CD14-positive monocyte (primary cell): Measurements from ENCODE around the gene CSTF1. TPM values are rescaled to one million over a fixed set of nuclear protein-coding genes. Genes with fewer than 3 reads are reported as not detected.

Experiments used
- DNase-seq, 3 donors: peaks; one replicate each; pipeline ENCODE4 v3.0.0-alpha.2; 2011 to 2022
- H2AFZ ChIP-seq: 2 replicates; pipeline ENCODE4 v1.6.0; 2012; ENCODE audit warnings: mild to moderate bottlenecking, low read depth, low read length, inconsistent platforms; ENCODE audit not compliant: insufficient read depth, poor library complexity, severe bottlenecking
- H3K27ac ChIP-seq, 2 donors: 1 replicate in 1 of 2; 2 replicates in 1 of 2; pipeline ENCODE4 v1.5.1; 2012 to 2013; ENCODE audit warnings: low read length in 2 of 2, control low read depth in 1 of 2, inconsistent platforms in 1 of 2, low read depth in 1 of 2, mild to moderate bottlenecking in 1 of 2
- H3K27me3 ChIP-seq, 2 donors: one replicate each; pipeline versions ENCODE4 v1.6.0 to v1.6.1; 2011 to 2013; ENCODE audit warnings: low read length in 2 of 2; ENCODE audit not compliant: control insufficient read depth in 2 of 2, insufficient read depth in 2 of 2
- H3K36me3 ChIP-seq, 2 donors: replicated peaks in 1 of 2; 1 replicate in 1 of 2; 2 replicates in 1 of 2; pipeline versions ENCODE4 v1.5.1 to v1.6.1; 2012 to 2013; ENCODE audit warnings: low read length in 2 of 2, control low read depth in 1 of 2, inconsistent platforms in 1 of 2, mild to moderate bottlenecking in 1 of 2; ENCODE audit not compliant: insufficient read depth in 2 of 2, control insufficient read depth in 1 of 2
- H3K4me1 ChIP-seq, 2 donors: 1 replicate in 1 of 2; 2 replicates in 1 of 2; pipeline versions ENCODE4 v1.5.1 to v1.6.1; 2012 to 2013; ENCODE audit warnings: low read length in 2 of 2, control low read depth in 1 of 2, inconsistent platforms in 1 of 2, mild to moderate bottlenecking in 1 of 2, moderate library complexity in 1 of 2; ENCODE audit not compliant: insufficient read depth in 2 of 2, control insufficient read depth in 1 of 2
- H3K4me2 ChIP-seq: replicated peaks from 2 replicates; pipeline ENCODE3; 2012; ENCODE audit warnings: low read length, moderate library complexity, mild to moderate bottlenecking; ENCODE audit not compliant: poor library complexity, severe bottlenecking; ENCODE audit errors: extremely low read depth
- H3K4me3 ChIP-seq, 3 experiments: fragments of 200-600 bp in 1 of 3; sonication (generic) in 1 of 3; replicated peaks in 1 of 3; 1 replicate in 2 of 3; 2 replicates in 1 of 3; pipeline ENCODE4 v1.5.1; 2011 to 2013; ENCODE audit warnings: low read length in 3 of 3, mild to moderate bottlenecking in 3 of 3, control low read depth in 2 of 3, low read depth in 2 of 3, inconsistent platforms in 1 of 3, moderate library complexity in 1 of 3
- H3K79me2 ChIP-seq: 2 replicates; pipeline ENCODE4 v1.6.0; 2012; ENCODE audit warnings: mild to moderate bottlenecking, control low read depth, inconsistent platforms, low read length, moderate library complexity; ENCODE audit not compliant: insufficient read depth
- H3K9ac ChIP-seq: 2 replicates; pipeline ENCODE4 v1.6.0; 2017; ENCODE audit warnings: low read length, mild to moderate bottlenecking; ENCODE audit not compliant: insufficient read depth, poor library complexity, severe bottlenecking
- H3K9me3 ChIP-seq, 2 donors: replicated peaks in 1 of 2; 1 replicate in 1 of 2; 2 replicates in 1 of 2; pipeline versions ENCODE4 v1.5.1 to v1.6.1; 2012 to 2013; ENCODE audit warnings: low read length in 2 of 2, control low read depth in 1 of 2; ENCODE audit not compliant: control insufficient read depth in 1 of 2, insufficient read depth in 1 of 2
- H4K20me1 ChIP-seq: 2 replicates; pipeline ENCODE4 v1.6.0; 2012; ENCODE audit warnings: mild to moderate bottlenecking, low read length, control low read depth, moderate library complexity; ENCODE audit not compliant: insufficient read depth
- H3K27ac Mint-ChIP-seq, 7 donors: one replicate each; pipeline ENCODE4 v1.8.0; 2020; ENCODE audit warnings: mild to moderate bottlenecking in 7 of 7, mixed read lengths in 7 of 7, moderate library complexity in 6 of 7, inconsistent platforms in 2 of 7
- H3K27me3 Mint-ChIP-seq, 3 donors: one replicate each; pipeline ENCODE4 v1.8.0; 2021 to 2022; ENCODE audit warnings: low read depth in 3 of 3, mild to moderate bottlenecking in 3 of 3, mixed read lengths in 3 of 3, moderate library complexity in 3 of 3, inconsistent platforms in 1 of 3
- H3K36me3 Mint-ChIP-seq, 2 donors: one replicate each; pipeline ENCODE4 v1.8.0; 2020; ENCODE audit warnings: mixed read lengths in 2 of 2, inconsistent platforms in 1 of 2, mild to moderate bottlenecking in 1 of 2
- H3K4me1 Mint-ChIP-seq: one replicate; pipeline ENCODE4 v1.8.0; 2020; ENCODE audit warnings: mild to moderate bottlenecking, mixed read lengths
- H3K4me3 Mint-ChIP-seq, 2 donors: one replicate each; pipeline ENCODE4 v1.8.0; 2020; ENCODE audit warnings: mild to moderate bottlenecking in 2 of 2, mixed read lengths in 2 of 2, moderate library complexity in 1 of 2
- H3K9me3 Mint-ChIP-seq, 7 donors: one replicate each; pipeline ENCODE4 v1.8.0; 2020 to 2022; ENCODE audit warnings: mixed read lengths in 7 of 7, mild to moderate bottlenecking in 6 of 7, moderate library complexity in 6 of 7, inconsistent platforms in 2 of 7
- WGBS: methylation state at CpG from one replicate; pipeline ENCODE4 v1.1.5; 2013; ENCODE audit warnings: missing lambda C conversion rate; ENCODE audit not compliant: insufficient coverage; 5-methylcytosine and 5-hydroxymethylcytosine counted together
- intact Hi-C, 2 donors: fragments of 100-400 bp; cut with micrococcal nuclease; formaldehyde crosslinking; loops; one replicate each; pipeline versions ENCODE4 v1.15.0 to v1.15.1; 2023
- polyA plus RNA-seq, 3 donors: library from polyadenylated mRNA; depleted of rRNA in 1 of 3; unstranded in 2 of 3; stranded (reverse) in 1 of 3; fragments of 300-500 nt in 2 of 3; fragments of >200 nt in 1 of 3; fragmentation: Illumina TruSeq in 2 of 3; gene quantifications; 1 replicate in 2 of 3; 2 replicates in 1 of 3; pipeline ENCODE4 v1.2.3, GENCODE V29; 2012 to 2021
- TF ChIP-seq, protein P1 (sequence below): fragments of 200-600 bp; IDR thresholded peaks from one replicate; pipeline ENCODE4 v1.8.0; 2022; ENCODE audit warnings: antibody characterized with exemption, mild to moderate bottlenecking

The CSTF1 gene
- polyA plus RNA-seq, 3 donors = 7.7 to 15.7 (median 10.7) TPM

DNA sequence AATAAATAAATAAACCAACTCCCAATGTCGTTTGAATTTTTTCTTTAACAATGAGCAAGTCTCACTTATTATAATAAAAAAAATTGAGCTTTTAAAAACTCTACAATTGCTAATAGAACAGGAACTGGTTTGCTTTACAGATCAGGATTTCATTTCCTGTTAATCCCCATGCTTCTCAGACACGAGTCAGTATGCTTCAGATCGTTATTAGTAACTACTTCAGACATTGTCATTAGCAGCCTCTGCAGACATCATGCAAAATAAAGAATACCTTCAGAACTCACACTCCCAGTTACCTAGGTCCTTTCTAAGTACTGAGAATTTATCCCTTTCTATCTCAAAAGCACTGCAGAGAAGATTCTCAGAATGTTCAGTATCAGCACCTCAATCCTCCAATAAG, 43.7 kb upstream of the CSTF1 start:
- Mint-ChIP-seq H3K36me3 (peaks cover 0 to 2% of the 10 kb centered on the region in 2 donors), H3K27ac (no peak overlapping the region), H3K27me3 (peaks cover 25 to 41% (median 41%) of the 10 kb centered on the region in 3 donors), H3K4me3 (no peak overlapping the region), H3K4me1 (peaks cover 5% of the 10 kb centered on the region), H3K9me3 (peaks cover 0 to 6% (median 0%) of the 10 kb centered on the region in 7 donors)
- H3K4me2 ChIP-seq = no peak overlapping the region
- TF ChIP-seq, protein P1, sequence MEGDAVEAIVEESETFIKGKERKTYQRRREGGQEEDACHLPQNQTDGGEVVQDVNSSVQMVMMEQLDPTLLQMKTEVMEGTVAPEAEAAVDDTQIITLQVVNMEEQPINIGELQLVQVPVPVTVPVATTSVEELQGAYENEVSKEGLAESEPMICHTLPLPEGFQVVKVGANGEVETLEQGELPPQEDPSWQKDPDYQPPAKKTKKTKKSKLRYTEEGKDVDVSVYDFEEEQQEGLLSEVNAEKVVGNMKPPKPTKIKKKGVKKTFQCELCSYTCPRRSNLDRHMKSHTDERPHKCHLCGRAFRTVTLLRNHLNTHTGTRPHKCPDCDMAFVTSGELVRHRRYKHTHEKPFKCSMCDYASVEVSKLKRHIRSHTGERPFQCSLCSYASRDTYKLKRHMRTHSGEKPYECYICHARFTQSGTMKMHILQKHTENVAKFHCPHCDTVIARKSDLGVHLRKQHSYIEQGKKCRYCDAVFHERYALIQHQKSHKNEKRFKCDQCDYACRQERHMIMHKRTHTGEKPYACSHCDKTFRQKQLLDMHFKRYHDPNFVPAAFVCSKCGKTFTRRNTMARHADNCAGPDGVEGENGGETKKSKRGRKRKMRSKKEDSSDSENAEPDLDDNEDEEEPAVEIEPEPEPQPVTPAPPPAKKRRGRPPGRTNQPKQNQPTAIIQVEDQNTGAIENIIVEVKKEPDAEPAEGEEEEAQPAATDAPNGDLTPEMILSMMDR = no peak
- DNase-seq = no peak
- H3K79me2 ChIP-seq = no peaks in the 10 kb centered on the region
- WGBS = 0% methylated on average over 2 of the region's 3 CpGs
- no peaks in the 10 kb centered on the region for H3K36me3 ChIP-seq
- intact Hi-C loops = loop anchor here in 1 of 2 donors (10.0 kb wide), 1 partner anchor 1674 kb away; no protein-coding TSS in a partner anchor
- H3K27ac ChIP-seq = no peak overlapping the region
- no peak overlapping the region for H3K9ac ChIP-seq
- no peaks in the 10 kb centered on the region for H4K20me1 ChIP-seq
- H3K27me3 ChIP-seq = peaks cover 10 to 29% of the 10 kb centered on the region in 2 donors
- no peak overlapping the region for H2AFZ ChIP-seq
- no peak overlapping the region for H3K4me3 ChIP-seq
- no peaks in the 10 kb centered on the region for H3K9me3 ChIP-seq
- H3K4me1 ChIP-seq = no peaks in the 10 kb centered on the region

DNA sequence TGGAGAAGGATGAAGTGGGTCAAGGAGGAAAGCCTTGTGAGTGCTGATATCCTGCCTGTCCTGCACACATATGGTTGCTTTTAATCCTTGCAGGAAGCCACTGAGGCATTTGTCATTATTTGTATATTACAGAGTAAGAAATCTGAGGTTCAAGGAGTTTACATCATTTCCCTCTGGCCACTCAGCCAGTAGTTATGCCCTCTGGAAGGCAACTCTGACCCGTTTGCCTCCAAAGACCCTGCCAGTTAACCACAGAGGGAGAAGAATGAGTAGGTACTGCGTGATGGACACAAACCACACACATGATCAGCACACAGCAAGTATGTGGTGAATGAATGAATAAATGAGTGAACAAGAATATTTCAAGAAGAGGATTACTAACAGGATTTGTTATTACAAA, 41.6 kb upstream of the CSTF1 start:
- no peak overlapping the region for H2AFZ ChIP-seq
- H3K4me3 ChIP-seq = no peak overlapping the region
- no peak overlapping the region for H3K9ac ChIP-seq
- H3K4me2 ChIP-seq = no peak overlapping the region
- Mint-ChIP-seq H3K27ac (no peak overlapping the region), H3K9me3 (peaks cover 0 to 2% (median 0%) of the 10 kb centered on the region in 7 donors), H3K36me3 (no peaks in the 10 kb centered on the region), H3K27me3 (peaks cover 8 to 26% (median 24%) of the 10 kb centered on the region in 3 donors), H3K4me3 (no peak overlapping the region), H3K4me1 (no peaks in the 10 kb centered on the region)
- no peak overlapping the region for H3K27ac ChIP-seq
- TF ChIP-seq, protein P1 = no peak
- peaks cover 4 to 13% of the 10 kb centered on the region in 2 donors for H3K27me3 ChIP-seq
- no peaks in the 10 kb centered on the region for H3K4me1 ChIP-seq
- intact Hi-C loops = no loop called here
- no peaks in the 10 kb centered on the region for H3K79me2 ChIP-seq
- no peaks in the 10 kb centered on the region for H3K36me3 ChIP-seq
- DNase-seq = no peak
- H3K9me3 ChIP-seq = no peaks in the 10 kb centered on the region
- WGBS = no CpG with 5 or more reads among the region's 2 CpGs
- no peaks in the 10 kb centered on the region for H4K20me1 ChIP-seq
